GM12801 (cell line): Measurements from ENCODE around the gene LIPC.

Experiments used
- TF ChIP-seq, protein P1 (sequence below): IDR thresholded peaks from one replicate; pipeline ENCODE4 v1.5.1; 2011; ENCODE audit warnings: control low read depth; ENCODE audit not compliant: insufficient read length; ENCODE audit errors: extremely low read depth

Gene LIPC

DNA sequence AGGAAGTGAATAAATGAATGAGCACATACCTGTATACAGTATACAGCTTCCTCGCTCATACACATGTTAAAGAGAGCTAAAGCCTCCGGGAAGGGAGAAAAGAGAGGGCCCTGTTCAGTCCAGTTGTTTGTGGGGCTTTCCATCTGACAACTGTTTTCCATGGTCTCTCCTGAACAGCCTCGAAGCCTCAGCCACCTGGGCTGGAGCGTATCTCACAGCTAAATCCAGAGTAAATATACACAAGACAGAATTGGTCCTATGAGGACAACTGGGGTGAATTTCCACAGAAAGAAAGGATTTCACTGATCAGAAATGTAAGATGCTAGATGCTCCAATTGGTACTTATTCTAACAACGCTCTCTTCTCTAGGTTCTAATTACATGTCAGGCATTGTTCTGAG, 103.5 kb downstream of the LIPC start:
- TF ChIP-seq, protein P1, sequence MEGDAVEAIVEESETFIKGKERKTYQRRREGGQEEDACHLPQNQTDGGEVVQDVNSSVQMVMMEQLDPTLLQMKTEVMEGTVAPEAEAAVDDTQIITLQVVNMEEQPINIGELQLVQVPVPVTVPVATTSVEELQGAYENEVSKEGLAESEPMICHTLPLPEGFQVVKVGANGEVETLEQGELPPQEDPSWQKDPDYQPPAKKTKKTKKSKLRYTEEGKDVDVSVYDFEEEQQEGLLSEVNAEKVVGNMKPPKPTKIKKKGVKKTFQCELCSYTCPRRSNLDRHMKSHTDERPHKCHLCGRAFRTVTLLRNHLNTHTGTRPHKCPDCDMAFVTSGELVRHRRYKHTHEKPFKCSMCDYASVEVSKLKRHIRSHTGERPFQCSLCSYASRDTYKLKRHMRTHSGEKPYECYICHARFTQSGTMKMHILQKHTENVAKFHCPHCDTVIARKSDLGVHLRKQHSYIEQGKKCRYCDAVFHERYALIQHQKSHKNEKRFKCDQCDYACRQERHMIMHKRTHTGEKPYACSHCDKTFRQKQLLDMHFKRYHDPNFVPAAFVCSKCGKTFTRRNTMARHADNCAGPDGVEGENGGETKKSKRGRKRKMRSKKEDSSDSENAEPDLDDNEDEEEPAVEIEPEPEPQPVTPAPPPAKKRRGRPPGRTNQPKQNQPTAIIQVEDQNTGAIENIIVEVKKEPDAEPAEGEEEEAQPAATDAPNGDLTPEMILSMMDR = no peak

DNA sequence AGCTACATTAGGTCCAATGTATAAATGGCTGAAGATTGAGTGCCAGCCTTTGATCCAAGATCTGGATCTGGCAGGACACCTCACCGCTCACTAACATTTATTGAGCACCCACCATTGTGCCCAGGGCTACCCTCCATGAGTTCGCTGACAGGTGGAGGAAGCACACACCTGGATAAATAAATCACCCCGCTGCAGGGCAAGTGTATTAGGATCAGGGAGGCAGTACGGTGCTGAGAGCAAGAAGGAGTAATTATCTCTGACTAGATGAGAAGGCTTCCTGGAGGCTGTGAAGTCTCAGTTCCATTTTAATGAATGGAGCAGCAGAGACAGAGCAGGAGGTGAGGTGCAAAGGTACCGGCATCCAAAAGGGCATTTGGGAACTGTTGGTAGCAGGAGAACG, 104.1 kb downstream of the LIPC start:
- TF ChIP-seq, protein P1 = no peak

DNA sequence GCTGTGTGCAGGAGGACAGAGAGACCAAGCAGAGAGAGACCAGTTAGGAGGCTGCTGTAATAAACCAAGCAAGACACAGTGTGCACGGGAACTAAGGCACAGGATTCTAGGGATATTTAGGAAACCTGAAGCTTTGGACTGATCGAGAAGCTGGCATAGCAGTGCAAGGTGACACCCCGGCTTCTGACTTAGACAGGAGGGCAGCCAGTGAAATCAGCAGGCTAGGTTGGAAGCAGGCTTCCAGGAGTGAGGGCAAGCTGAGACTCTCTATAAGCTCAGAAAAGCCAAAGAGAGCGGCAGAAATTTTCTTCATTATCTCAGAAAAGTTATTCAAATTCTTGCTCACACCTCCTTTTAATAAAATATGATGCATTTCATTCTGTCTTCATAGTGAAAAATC, 104.6 kb downstream of the LIPC start:
- TF ChIP-seq, protein P1 = no peak

DNA sequence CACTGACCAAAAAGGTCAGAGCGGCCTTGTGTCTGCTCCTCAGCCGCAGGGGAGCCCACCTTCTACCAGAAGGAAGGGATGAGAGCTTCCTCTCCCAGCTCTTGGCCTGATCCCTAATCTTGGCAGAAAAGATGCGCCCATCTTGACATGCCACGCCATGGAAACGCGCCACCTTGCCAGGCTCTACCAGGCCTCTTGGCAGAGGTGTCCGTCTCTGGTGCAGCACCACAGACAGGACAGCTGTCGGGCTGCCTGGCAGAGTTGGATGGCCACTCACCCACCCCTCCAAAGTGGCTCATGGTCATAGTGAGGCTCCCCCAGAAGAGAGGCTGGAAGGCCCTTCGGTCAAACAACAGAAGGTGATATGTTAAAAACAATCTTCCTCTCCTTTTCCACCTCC, 105.2 kb downstream of the LIPC start:
- TF ChIP-seq, protein P1 = no peak

DNA sequence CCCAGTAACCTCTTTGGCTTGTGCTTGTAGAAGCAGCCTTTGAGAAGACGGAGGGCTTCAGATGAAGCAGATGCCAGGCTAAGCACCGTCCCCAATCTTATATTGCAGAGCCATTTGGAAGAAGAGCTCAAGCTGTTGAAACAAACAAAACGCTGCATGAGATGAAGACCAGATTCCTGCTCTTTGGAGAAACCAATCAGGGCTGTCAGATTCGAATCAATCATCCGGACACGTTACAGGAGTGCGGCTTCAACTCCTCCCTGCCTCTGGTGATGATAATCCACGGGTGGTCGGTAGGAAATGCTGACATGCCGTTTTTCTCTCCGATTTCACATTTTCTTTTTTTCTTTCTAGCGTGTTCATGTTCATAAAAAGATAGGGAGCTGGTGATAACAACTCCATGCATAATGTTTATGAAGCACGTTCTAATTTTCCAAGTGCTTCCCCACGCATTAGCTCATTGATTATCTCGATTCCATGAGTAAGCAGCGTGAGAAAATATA, 106.5 kb downstream of the LIPC start:
- TF ChIP-seq, protein P1 = no peak

DNA sequence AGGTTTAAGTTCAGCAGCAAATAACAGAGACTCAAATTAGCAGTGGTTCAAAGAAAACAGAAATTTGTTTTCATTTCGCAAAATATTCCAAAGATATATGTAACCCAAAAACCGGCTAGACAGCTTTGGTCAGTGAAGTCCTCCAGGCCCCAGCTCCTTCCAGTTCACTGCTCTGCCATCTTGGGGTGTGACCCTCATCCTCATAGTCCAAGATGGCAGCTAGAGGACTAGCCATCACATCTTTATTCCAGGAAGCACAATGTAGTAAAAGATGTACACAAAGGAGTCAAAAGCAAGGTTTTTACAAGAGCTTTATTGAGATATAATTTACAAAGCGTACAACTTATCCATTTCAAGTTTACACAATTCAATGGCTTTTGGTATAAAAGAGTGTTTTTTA, 107.1 kb downstream of the LIPC start:
- TF ChIP-seq, protein P1 = no peak

DNA sequence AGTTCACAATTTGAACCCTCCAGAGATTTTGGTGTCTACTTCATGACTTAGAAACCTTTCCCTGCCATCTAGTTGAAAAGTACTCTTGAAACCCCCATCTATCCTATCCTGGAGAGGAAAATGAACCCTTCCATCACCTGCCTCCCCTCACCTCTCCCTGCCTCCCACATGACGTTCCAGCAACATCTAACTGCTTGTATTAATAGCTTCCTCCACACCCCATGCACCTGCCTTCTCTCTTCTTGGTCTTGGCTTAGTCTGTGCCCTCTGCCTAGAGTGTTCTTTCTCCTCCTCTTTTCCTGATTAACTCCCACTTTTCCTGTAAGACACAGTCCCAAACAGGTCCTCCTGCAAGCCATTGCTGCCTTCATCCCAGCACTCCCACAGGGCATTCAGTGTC, 107.8 kb downstream of the LIPC start:
- TF ChIP-seq, protein P1 = no peak
